ENCODE results near the gene CNBD2. TPM values are rescaled to one million over a fixed set of nuclear protein-coding genes. Genes with fewer than 3 reads are reported as not detected.
"Not testable (repeated sequence)": the region's sequence is repeated elsewhere in the genome, so short reads cannot be mapped to it uniquely, and the experiment has no call there.

The CNBD2 gene
- total and polyA plus RNA-seq, 5 experiments from 2014 or later: 6.4 to 11.3 (median 8.7) TPM

- DNase-seq (no peak), ATAC-seq (no peak)
- no peak overlapping the region for H3K4me3 Mint-ChIP-seq
- H3K9me3 Mint-ChIP-seq: no peaks in the 10 kb centered on the region
- no peak overlapping the region for H3K27ac Mint-ChIP-seq
- H3K4me1 Mint-ChIP-seq: no peaks in the 10 kb centered on the region
- POLR2A ChIA-PET: no interaction called here
- H3K27me3 Mint-ChIP-seq: no peaks in the 10 kb centered on the region
- no peaks in the 10 kb centered on the region for H3K36me3 Mint-ChIP-seq
Observed at GRCh38 chr20:36036688-36037087, 68.3 kb downstream of the CNBD2 start.

DNA sequence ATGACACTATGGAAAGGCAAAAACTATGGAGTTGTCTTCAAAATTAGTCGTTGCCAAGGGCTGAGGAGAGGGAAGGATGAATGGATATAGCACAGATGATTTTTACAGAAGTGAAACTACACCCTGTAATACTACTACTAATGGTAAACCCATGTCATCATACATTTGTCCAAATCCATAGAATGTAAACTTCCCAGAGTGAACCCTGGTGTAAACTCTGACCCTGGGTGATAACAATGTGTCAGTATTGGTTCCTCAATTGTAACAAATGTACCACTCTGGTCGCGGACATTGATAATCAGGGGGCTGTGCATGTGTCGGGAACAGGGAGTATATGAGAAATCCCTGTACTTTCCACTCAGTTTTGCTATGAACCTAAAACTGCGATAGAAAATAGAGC is 72.2 kb downstream of the CNBD2 start:
- H3K27me3 Mint-ChIP-seq: no peaks in the 10 kb centered on the region
- peaks cover 0 to 12% (median 2%) of the 10 kb centered on the region in 4 donors for H3K4me1 Mint-ChIP-seq
- H3K27ac Mint-ChIP-seq: no peak overlapping the region
- peaks cover 0 to 3% (median 0%) of the 10 kb centered on the region in 9 donors for H3K9me3 Mint-ChIP-seq
- no peak overlapping the region for H3K4me3 Mint-ChIP-seq
- POLR2A ChIA-PET: interaction anchor here (1.3 kb wide), 1 partner anchor 10 kb away, joined by 7 read pairs; no protein-coding TSS in a partner anchor
- DNase-seq (no peak), ATAC-seq (no peak)
- peaks cover 0 to 8% (median 0%) of the 10 kb centered on the region in 3 donors for H3K36me3 Mint-ChIP-seq

- peaks cover 0 to 3% (median 0%) of the 10 kb centered on the region in 9 donors for H3K9me3 Mint-ChIP-seq
- H3K27ac Mint-ChIP-seq: peak overlapping the region in 1 of 10 donors; percentile 26
- POLR2A ChIA-PET: no interaction called here
- H3K27me3 Mint-ChIP-seq: no peaks in the 10 kb centered on the region
- ATAC-seq (no peak), DNase-seq (no peak)
- peaks cover 8 to 40% (median 28%) of the 10 kb centered on the region in 4 donors for H3K4me1 Mint-ChIP-seq
- peaks cover 2 to 30% (median 3%) of the 10 kb centered on the region in 3 donors for H3K36me3 Mint-ChIP-seq
- H3K4me3 Mint-ChIP-seq: no peak overlapping the region
Observed at GRCh38 chr20:36043441-36043840, 75.1 kb downstream of the CNBD2 start.

- peaks cover 2 to 36% (median 3%) of the 10 kb centered on the region in 3 donors for H3K36me3 Mint-ChIP-seq
- H3K4me3 Mint-ChIP-seq: no peak overlapping the region
- H3K27ac Mint-ChIP-seq: peak overlapping the region in 2 of 10 donors; percentile 26 to 43
Observed at GRCh38 chr20:36043892-36044515, 75.6 kb downstream of the CNBD2 start.

GRCh38 chr20:36045373-36045714 is 77.0 kb downstream of the CNBD2 start:
- peaks cover 15 to 54% (median 42%) of the 10 kb centered on the region in 4 donors for H3K4me1 Mint-ChIP-seq
- H3K27ac Mint-ChIP-seq: peak overlapping the region in 1 of 10 donors; percentile 63
- ATAC-seq (no peak), DNase-seq (no peak)
- POLR2A ChIA-PET: no interaction called here
- no peaks in the 10 kb centered on the region for H3K27me3 Mint-ChIP-seq
- H3K36me3 Mint-ChIP-seq: peaks cover 2 to 39% (median 3%) of the 10 kb centered on the region in 3 donors
- no peak overlapping the region for H3K4me3 Mint-ChIP-seq
- peaks cover 0 to 3% (median 0%) of the 10 kb centered on the region in 9 donors for H3K9me3 Mint-ChIP-seq

More at GRCh38 chr20:36043892-36044515, 75.6 kb downstream of the CNBD2 start:
- DNase-seq (no peak), ATAC-seq (no peak)
- POLR2A ChIA-PET: interaction anchor here (0.9 kb wide), 1 partner anchor 51 kb away, joined by 3 read pairs; no protein-coding TSS in a partner anchor
- H3K27me3 Mint-ChIP-seq: no peaks in the 10 kb centered on the region
- H3K4me1 Mint-ChIP-seq: peaks cover 12 to 45% (median 33%) of the 10 kb centered on the region in 4 donors
- H3K9me3 Mint-ChIP-seq: peaks cover 0 to 3% (median 0%) of the 10 kb centered on the region in 9 donors

DNA sequence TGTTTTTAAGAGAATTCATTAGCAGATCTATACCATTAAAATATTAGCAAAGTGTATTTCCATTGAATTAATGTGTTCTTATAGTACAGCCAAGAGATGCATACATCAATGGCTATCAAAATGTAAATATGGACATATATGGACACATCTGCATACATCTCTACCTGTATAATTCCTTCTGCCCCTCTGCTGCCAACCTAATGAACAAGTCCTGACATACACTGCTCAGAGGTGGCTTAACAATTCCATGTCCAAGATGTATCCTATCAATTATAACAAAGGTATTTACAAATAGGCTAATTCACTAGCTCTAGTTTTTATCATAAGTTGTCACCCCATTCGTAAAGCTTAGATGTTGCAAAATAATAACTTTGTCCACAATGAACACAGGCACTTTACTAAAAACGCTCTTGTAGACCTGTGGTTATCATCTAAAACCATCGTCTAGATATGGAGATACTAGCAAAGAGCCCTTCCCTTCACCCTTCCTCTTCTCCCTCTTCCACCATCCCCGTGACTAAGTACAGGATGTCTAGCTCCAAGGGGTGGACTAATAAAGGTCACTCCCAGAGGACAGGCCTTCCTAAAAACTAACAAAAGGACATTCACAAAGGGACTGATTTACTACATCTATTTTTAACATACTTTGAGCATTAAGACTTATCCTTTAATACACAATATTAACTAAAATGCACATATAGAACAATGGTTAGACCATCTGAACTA is 77.8 kb downstream of the CNBD2 start:
- POLR2A ChIA-PET, H3K9me3 Mint-ChIP-seq: not testable (repeated sequence)
- peak overlapping the region in 3 of 10 donors; percentile 8 to 60 (median 19) for H3K4me3 Mint-ChIP-seq

GRCh38 chr20:36049408-36049807 is 81.0 kb downstream of the CNBD2 start:
- POLR2A ChIA-PET: interaction anchor here (1.6 to 3.4 kb wide), 3 partner anchors 8 to 96 kb away, joined by 7 to 19 read pairs (median 7); partner anchors contain the start of gene SCAND1
- peak in 1 of 10 donors; percentile 6 for DNase-seq

More for the DNA sequence above, 77.8 kb downstream of the CNBD2 start:
- DNase-seq, ATAC-seq, H3K27me3 Mint-ChIP-seq: not testable (repeated sequence)
- peaks cover 17 to 58% (median 47%) of the 10 kb centered on the region in 4 donors for H3K4me1 Mint-ChIP-seq
- peak overlapping the region in 3 of 10 donors; percentile 8 to 26 (median 26) for H3K27ac Mint-ChIP-seq
- H3K36me3 Mint-ChIP-seq: peaks cover 2 to 39% (median 3%) of the 10 kb centered on the region in 3 donors

GRCh38 chr20:36050436-36051317 is 82.3 kb downstream of the CNBD2 start:
- Mint-ChIP-seq H3K27me3 (peaks cover 0 to 7% (median 2%) of the 10 kb centered on the region in 5 donors), H3K4me3 (peak overlapping the region; percentile 87 to 97 (median 92)), H3K4me1 (peaks cover 20 to 53% (median 49%) of the 10 kb centered on the region in 4 donors), H3K36me3 (peaks cover 2 to 31% (median 3%) of the 10 kb centered on the region in 3 donors), H3K9me3 (no peaks in the 10 kb centered on the region), H3K27ac (peak overlapping the region; percentile 83 to 97 (median 93))
- ATAC-seq: peak; percentile 94 to 97
- POLR2A ChIA-PET: interaction anchor here (0.6 to 3.4 kb wide), 6 partner anchors 10 to 97 kb away, joined by 3 to 19 read pairs (median 7); partner anchors contain the start of gene SCAND1
- peak; percentile 74 to 94 (median 83) for DNase-seq

More at GRCh38 chr20:36049408-36049807, 81.0 kb downstream of the CNBD2 start:
- ATAC-seq, H3K27me3 Mint-ChIP-seq, H3K9me3 Mint-ChIP-seq: not testable (repeated sequence)
- H3K4me3 Mint-ChIP-seq: peak overlapping the region; percentile 87 to 97 (median 92)
- peaks cover 2 to 39% (median 3%) of the 10 kb centered on the region in 3 donors for H3K36me3 Mint-ChIP-seq
- H3K4me1 Mint-ChIP-seq: peaks cover 22 to 55% (median 52%) of the 10 kb centered on the region in 4 donors
- H3K27ac Mint-ChIP-seq: peak overlapping the region; percentile 73 to 96 (median 84)

- no peaks in the 10 kb centered on the region for H3K9me3 Mint-ChIP-seq
- H3K4me3 Mint-ChIP-seq: peak overlapping the region; percentile 87 to 97 (median 92)
- DNase-seq (no peak), ATAC-seq (no peak)
- peaks cover 16 to 45% (median 41%) of the 10 kb centered on the region in 4 donors for H3K4me1 Mint-ChIP-seq
- peak overlapping the region; percentile 83 to 97 (median 93) for H3K27ac Mint-ChIP-seq
- POLR2A ChIA-PET: interaction anchor here (0.6 to 3.4 kb wide), 3 partner anchors 13 to 98 kb away, joined by 3 to 19 read pairs (median 13); partner anchors contain the start of gene SCAND1
- H3K36me3 Mint-ChIP-seq: peaks cover 2 to 23% (median 3%) of the 10 kb centered on the region in 3 donors
- H3K27me3 Mint-ChIP-seq: peaks cover 0 to 7% (median 2%) of the 10 kb centered on the region in 5 donors
Observed at GRCh38 chr20:36051318-36052116, 83.1 kb downstream of the CNBD2 start.

DNA sequence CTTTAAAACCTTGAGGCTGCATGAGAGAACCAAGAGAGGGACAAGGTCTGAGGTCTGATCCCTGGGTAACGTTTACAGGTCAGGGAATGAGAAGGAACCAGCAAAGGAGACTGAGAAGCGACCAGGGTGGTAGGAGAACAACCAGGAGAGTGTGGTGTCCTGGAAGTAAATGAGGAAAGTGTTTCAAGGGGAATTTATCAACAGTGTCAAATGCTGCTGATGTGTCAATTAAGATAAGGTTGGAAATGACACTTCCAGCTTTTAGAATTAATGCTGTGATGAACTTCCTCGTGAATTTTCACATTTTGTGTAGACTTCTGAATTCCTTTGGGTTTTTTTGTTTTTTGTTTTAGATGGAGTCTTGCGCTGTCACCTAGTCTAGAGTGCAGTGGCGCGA is 83.7 kb downstream of the CNBD2 start:
- Mint-ChIP-seq H3K27ac (peak overlapping the region in 6 of 10 donors; percentile 18 to 94 (median 88)), H3K4me1 (peaks cover 16 to 40% (median 36%) of the 10 kb centered on the region in 4 donors), H3K9me3 (no peaks in the 10 kb centered on the region), H3K4me3 (peak overlapping the region in 6 of 10 donors; percentile 26 to 96 (median 78)), H3K27me3 (peaks cover 0 to 7% (median 2%) of the 10 kb centered on the region in 5 donors), H3K36me3 (peaks cover under 1 to 19% (median 3%) of the 10 kb centered on the region in 3 donors)
- POLR2A ChIA-PET: interaction anchor here (2.1 to 3.4 kb wide), 2 partner anchors 13 to 98 kb away, joined by 13 to 19 read pairs; partner anchors contain the start of gene SCAND1
- no peak for DNase-seq
- ATAC-seq: no peak

DNA sequence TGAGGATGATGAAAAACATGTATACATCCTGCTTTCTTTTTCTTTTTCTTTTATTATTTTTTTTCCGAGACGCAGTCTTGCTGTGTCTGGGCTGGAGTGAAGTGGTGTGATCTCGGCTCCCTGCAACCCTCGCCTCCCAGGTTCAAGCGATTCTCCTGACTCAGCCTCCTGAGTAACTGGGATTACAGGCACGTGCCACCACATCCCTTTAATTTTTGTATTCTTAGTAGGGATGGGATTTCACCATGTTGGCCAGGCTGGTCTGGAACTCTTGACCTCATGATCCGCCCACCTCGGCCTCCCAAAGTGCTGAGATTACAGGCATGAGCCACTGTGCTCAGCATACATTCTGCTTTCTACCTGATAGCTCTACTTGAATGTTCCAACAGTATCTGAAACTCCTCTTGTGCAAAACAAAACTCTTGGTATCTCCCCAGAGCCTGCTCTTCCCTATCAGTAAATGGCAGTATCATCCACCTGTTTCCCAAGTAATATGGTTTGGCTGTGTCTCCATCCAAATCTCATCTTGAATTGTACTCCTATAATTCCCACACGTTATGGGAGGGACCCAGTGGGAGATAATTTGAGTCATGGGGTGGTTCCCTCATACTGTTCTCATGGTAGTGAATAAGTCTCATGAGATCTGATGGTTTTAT is 85.6 kb downstream of the CNBD2 start:
- H3K4me1 Mint-ChIP-seq: peaks cover 10 to 21% (median 18%) of the 10 kb centered on the region in 4 donors
- H3K9me3 Mint-ChIP-seq, DNase-seq, POLR2A ChIA-PET, ATAC-seq, H3K27ac Mint-ChIP-seq, H3K27me3 Mint-ChIP-seq, H3K36me3 Mint-ChIP-seq: not testable (repeated sequence)
- peak overlapping the region in 1 of 10 donors; percentile 8 for H3K4me3 Mint-ChIP-seq
